IMR-90 (cell line): ENCODE data around the gene MGAT5B. TPM values are rescaled to one million over a fixed set of nuclear protein-coding genes. Genes with fewer than 3 reads are reported as not detected.

Experiments
- ATAC-seq: fragments of 200-7000 bp; cut with Tn5 transposase; 2 replicates; pipeline ENCODE4 v1.9.1; 2020; ENCODE audit warnings: low read depth, mild to moderate bottlenecking, moderate library complexity
- BruUV-seq: library from RNA; stranded (reverse); fragments of 400-500 nt; replicated peaks from 2 replicates; lab custom pipeline; 2021; lab: Mats Ljungman, UMichigan
- CTCF ChIA-PET: fragments of 300-600 bp; formaldehyde crosslinking; extraction: SDS; loops from one replicate; lab custom pipeline; 2021; ENCODE audit warnings: antibody characterized with exemption; lab: Yijun Ruan, JAX
- POLR2A ChIA-PET: fragments of 300-600 bp; sonication (Branson Sonifier 250); formaldehyde crosslinking; loops from one replicate; lab custom pipeline; 2022; ENCODE audit warnings: antibody characterized with exemption; ENCODE audit not compliant: unreplicated experiment; lab: Charles Lee
- DNase-seq: peaks from one replicate; pipeline ENCODE4 v3.0.0; 2013
- H2AFZ ChIP-seq: replicated peaks from 2 replicates; pipeline ENCODE3; 2013; ENCODE audit warnings: low read length, mild to moderate bottlenecking; ENCODE audit not compliant: poor library complexity
- H2AK5ac ChIP-seq: 2 replicates; pipeline ENCODE4 v1.6.1; 2013; ENCODE audit warnings: low read depth, low read length, inconsistent platforms
- H2AK9ac ChIP-seq: replicated peaks from 2 replicates; pipeline ENCODE3; 2013; ENCODE audit warnings: mild to moderate bottlenecking, low read depth, low read length, moderate library complexity; ENCODE audit not compliant: poor library complexity
- H2BK120ac ChIP-seq: 2 replicates; pipeline ENCODE4 v1.6.1; 2013; ENCODE audit warnings: low read depth, low read length, inconsistent platforms
- H2BK15ac ChIP-seq: 3 replicates; pipeline ENCODE4 v1.6.1; 2013; ENCODE audit warnings: low read depth, low read length, inconsistent platforms
- H2BK20ac ChIP-seq: 2 replicates; pipeline ENCODE4 v1.6.1; 2013; ENCODE audit warnings: low read depth, mild to moderate bottlenecking, inconsistent platforms, low read length, moderate library complexity
- H2BK5ac ChIP-seq: 2 replicates; pipeline ENCODE4 v1.6.1; 2013; ENCODE audit warnings: mild to moderate bottlenecking, low read depth, low read length, inconsistent platforms; ENCODE audit not compliant: poor library complexity, severe bottlenecking
- H3K14ac ChIP-seq: replicated peaks from 2 replicates; pipeline ENCODE4 v1.6.1; 2013; ENCODE audit warnings: low read depth, low read length, inconsistent platforms
- H3K18ac ChIP-seq: 2 replicates; pipeline ENCODE4 v1.6.1; 2013; ENCODE audit warnings: low read depth, low read length, control low read depth
- H3K23ac ChIP-seq: 2 replicates; pipeline ENCODE4 v1.6.1; 2013; ENCODE audit warnings: low read depth, low read length, inconsistent platforms
- H3K27ac ChIP-seq: 2 replicates; pipeline ENCODE4 v1.5.1; 2013; ENCODE audit warnings: mild to moderate bottlenecking, control low read depth, low read length; ENCODE audit not compliant: insufficient read depth
- H3K27me3 ChIP-seq: 2 replicates; pipeline ENCODE4 v1.6.1; 2013; ENCODE audit warnings: low read length; ENCODE audit not compliant: control insufficient read depth, insufficient read depth
- H3K36me3 ChIP-seq: 2 replicates; pipeline ENCODE4 v1.6.1; 2013; ENCODE audit warnings: low read length, mixed read lengths; ENCODE audit not compliant: control insufficient read depth, insufficient read depth
- H3K4ac ChIP-seq: 2 replicates; pipeline ENCODE4 v1.6.1; 2013; ENCODE audit warnings: low read depth, low read length, inconsistent platforms
- H3K4me1 ChIP-seq: 2 replicates; pipeline ENCODE4 v1.6.1; 2013; ENCODE audit warnings: low read length, mixed read lengths; ENCODE audit not compliant: control insufficient read depth, insufficient read depth
- H3K4me2 ChIP-seq: 2 replicates; pipeline ENCODE4 v1.6.1; 2013; ENCODE audit warnings: low read depth, mild to moderate bottlenecking, control low read depth, low read length, moderate library complexity
- H3K4me3 ChIP-seq: 2 replicates; pipeline ENCODE4 v1.5.1; 2013; ENCODE audit warnings: low read depth, mild to moderate bottlenecking, control low read depth, low read length, moderate library complexity; ENCODE audit not compliant: insufficient read depth
- H3K56ac ChIP-seq: 2 replicates; pipeline ENCODE4 v1.6.1; 2013; ENCODE audit warnings: low read length, inconsistent platforms; ENCODE audit not compliant: insufficient read depth; ENCODE audit errors: extremely low read depth
- H3K79me1 ChIP-seq, 2 experiments: 2 replicates each; pipeline ENCODE4 v1.6.1; 2013; ENCODE audit warnings: low read length in 2 of 2, inconsistent platforms in 1 of 2, low read depth in 1 of 2
- H3K9ac ChIP-seq: 2 replicates; pipeline ENCODE4 v1.6.1; 2013; ENCODE audit warnings: low read depth, low read length, control low read depth
- H3K9me1 ChIP-seq: 2 replicates; pipeline ENCODE4 v1.6.1; 2013; ENCODE audit warnings: low read length, inconsistent platforms; ENCODE audit not compliant: insufficient read depth
- H3K9me3 ChIP-seq: 2 replicates; pipeline ENCODE4 v1.6.1; 2013; ENCODE audit warnings: low read length; ENCODE audit not compliant: control insufficient read depth, insufficient read depth
- H4K20me1 ChIP-seq: 2 replicates; pipeline ENCODE4 v1.6.1; 2013; ENCODE audit warnings: low read length, inconsistent platforms; ENCODE audit not compliant: insufficient read depth
- H4K5ac ChIP-seq: 2 replicates; pipeline ENCODE4 v1.6.1; 2013; ENCODE audit warnings: mild to moderate bottlenecking, low read depth, low read length, control low read depth
- H4K8ac ChIP-seq, 2 experiments: 2 replicates each; pipeline ENCODE4 v1.6.1; 2013; ENCODE audit warnings: low read depth in 2 of 2, low read length in 2 of 2, control low read depth in 1 of 2, inconsistent platforms in 1 of 2
- H4K91ac ChIP-seq: 2 replicates; pipeline ENCODE4 v1.6.1; 2013; ENCODE audit warnings: low read depth, low read length, inconsistent platforms; ENCODE audit not compliant: insufficient read depth
- BHLHE40 ChIP-seq: fragments of 150-350 bp; IDR thresholded peaks from 2 replicates; pipeline ENCODE4 v1.6.1; 2016; ENCODE audit warnings: mild to moderate bottlenecking, low read depth, low read length
- CHD1 ChIP-seq: IDR thresholded peaks from 2 replicates; pipeline ENCODE4 v1.6.1; 2012; ENCODE audit warnings: low read depth, low read length, improper control_type of control experiment
- FOS ChIP-seq: fragments of 150-350 bp; IDR thresholded peaks from 2 replicates; pipeline ENCODE4 v1.6.1; 2016; ENCODE audit warnings: low read depth, low read length
- MAFK ChIP-seq: IDR thresholded peaks from 2 replicates; pipeline ENCODE4 v1.6.1; 2012; ENCODE audit warnings: low read depth, low read length, improper control_type of control experiment
- MAZ ChIP-seq: IDR thresholded peaks from 2 replicates; pipeline ENCODE4 v1.6.1; 2012; ENCODE audit warnings: low read depth, mild to moderate bottlenecking, low read length, improper control_type of control experiment, moderate library complexity, borderline replicate concordance
- MXI1 ChIP-seq: IDR thresholded peaks from 2 replicates; pipeline ENCODE4 v1.6.1; 2012; ENCODE audit warnings: low read depth, mild to moderate bottlenecking, low read length, moderate library complexity, borderline replicate concordance
- NFE2L2 ChIP-seq: fragments of 150-350 bp; IDR thresholded peaks from 2 replicates; pipeline ENCODE4 v1.6.1; 2016; ENCODE audit warnings: low read depth, mild to moderate bottlenecking, low read length
- SMC3 ChIP-seq: fragments of 150-350 bp; IDR thresholded peaks from 2 replicates; pipeline ENCODE4 v1.6.1; 2016; ENCODE audit warnings: low read depth, mild to moderate bottlenecking, antibody characterized with exemption, low read length, moderate library complexity
- WGBS, 2 experiments: methylation state at CpG; one replicate each; pipeline versions ENCODE4 v1.1.5 to v1.1.7; 2013; ENCODE audit warnings: missing lambda C conversion rate in 2 of 2; ENCODE audit not compliant: insufficient read length in 1 of 2; ENCODE audit errors: extremely low coverage in 2 of 2; 5-methylcytosine and 5-hydroxymethylcytosine counted together
- dilution Hi-C: fragments of 300-500 bp; cut with HindIII; formaldehyde crosslinking; loops from one replicate; pipeline ENCODE4 v1.14.3; 2018; ENCODE audit warnings: low sequenced_read_pairs; ENCODE audit not compliant: unreplicated experiment
- in situ Hi-C: fragments of 300-500 bp; cut with MboI; formaldehyde crosslinking; loops from 3 replicates; pipeline ENCODE4 v1.14.3; 2019; ENCODE audit warnings: low sequenced_read_pairs, inconsistent platforms, mixed read lengths
- intact Hi-C: fragments of 100-400 bp; cut with micrococcal nuclease; formaldehyde crosslinking; loops from 2 replicates; pipeline ENCODE4 v1.10.0; 2022
- polyA plus RNA-seq, 3 experiments: library from polyadenylated mRNA; depleted of rRNA; stranded (reverse); fragments of >200 nt; gene quantifications; 2 replicates each; pipeline ENCODE4 v1.2.3, GENCODE V29; 2012; ENCODE audit warnings: low replicate concordance in 1 of 3
- total RNA-seq: library from RNA; depleted of rRNA; stranded (reverse); fragments of >200 nt; gene quantifications from 2 replicates; pipeline ENCODE4 v1.2.3, GENCODE V29; 2012
- TF ChIP-seq, protein P1 (sequence below): fragments of 150-350 bp; IDR thresholded peaks from 2 replicates; pipeline ENCODE4 v1.6.1; 2016; ENCODE audit warnings: low read depth, mild to moderate bottlenecking, low read length, moderate library complexity, borderline replicate concordance

MGAT5B gene
- total and polyA plus RNA-seq, 2 of the 4 experiments (the other 2 are of a cell fraction) = 0.54 to 2.0 TPM

DNA sequence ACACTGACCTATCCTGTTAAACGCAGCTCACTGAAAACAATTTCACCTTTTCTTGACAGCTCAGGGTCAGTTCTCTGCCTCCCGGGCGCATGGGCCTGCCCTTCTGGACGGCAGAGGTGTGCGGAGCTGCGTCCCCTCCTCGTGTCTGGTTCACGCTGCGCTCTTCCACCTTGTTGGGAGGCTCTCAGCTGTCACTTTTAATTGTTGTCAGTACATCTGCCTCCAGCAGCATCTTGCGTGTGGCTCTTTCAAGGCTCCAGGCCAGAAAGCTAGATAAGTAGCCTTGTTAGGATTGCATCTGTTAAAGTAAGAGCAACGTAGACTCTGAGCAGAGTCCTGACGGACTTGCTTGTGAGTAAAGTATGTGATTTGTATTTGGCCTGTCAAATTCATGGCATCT is 59.4 kb downstream of the MGAT5B start:
- H4K91ac ChIP-seq = no peak overlapping the region
- no peak overlapping the region for H3K27ac ChIP-seq
- TF ChIP-seq BHLHE40 (no peak), NFE2L2 (no peak), MXI1 (no peak), FOS (no peak), CHD1 (no peak), MAZ (no peak), MAFK (no peak), SMC3 (no peak)
- TF ChIP-seq, protein P1, sequence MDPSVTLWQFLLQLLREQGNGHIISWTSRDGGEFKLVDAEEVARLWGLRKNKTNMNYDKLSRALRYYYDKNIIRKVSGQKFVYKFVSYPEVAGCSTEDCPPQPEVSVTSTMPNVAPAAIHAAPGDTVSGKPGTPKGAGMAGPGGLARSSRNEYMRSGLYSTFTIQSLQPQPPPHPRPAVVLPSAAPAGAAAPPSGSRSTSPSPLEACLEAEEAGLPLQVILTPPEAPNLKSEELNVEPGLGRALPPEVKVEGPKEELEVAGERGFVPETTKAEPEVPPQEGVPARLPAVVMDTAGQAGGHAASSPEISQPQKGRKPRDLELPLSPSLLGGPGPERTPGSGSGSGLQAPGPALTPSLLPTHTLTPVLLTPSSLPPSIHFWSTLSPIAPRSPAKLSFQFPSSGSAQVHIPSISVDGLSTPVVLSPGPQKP = no peak
- no peak overlapping the region for H3K18ac ChIP-seq
- dilution Hi-C loops = no loop called here
- no peak overlapping the region for H2AK9ac ChIP-seq
- H2AK5ac ChIP-seq = no peak overlapping the region
- no peaks in the 10 kb centered on the region for H3K4me1 ChIP-seq
- ChIA-PET CTCF (no interaction called here), POLR2A (no interaction called here)
- no peak overlapping the region for H3K56ac ChIP-seq
- in situ Hi-C loops = no loop called here
- no peak overlapping the region for H4K8ac ChIP-seq
- H2AFZ ChIP-seq = no peak overlapping the region
- no peak overlapping the region for H3K9ac ChIP-seq
- H3K27me3 ChIP-seq = peaks cover 5% of the 10 kb centered on the region
- H2BK20ac ChIP-seq = no peak overlapping the region
- no peak overlapping the region for H2BK15ac ChIP-seq
- no peak overlapping the region for H2BK120ac ChIP-seq
- no peaks in the 10 kb centered on the region for H3K9me3 ChIP-seq
- BruUV-seq = no TSS peak
- no peak overlapping the region for H3K23ac ChIP-seq
- H3K4me2 ChIP-seq = no peak overlapping the region
- intact Hi-C loops = no loop called here
- H3K4ac ChIP-seq = no peak overlapping the region
- no peak overlapping the region for H2BK5ac ChIP-seq
- H4K20me1 ChIP-seq = no peaks in the 10 kb centered on the region; the same call in 1 of the 2 replicates
- 70% methylated on average over 9 of the region's 12 CpGs; no CpG with 5 or more reads in 1 of the 2 experiments for WGBS, 2 experiments
- DNase-seq (no peak), ATAC-seq (no peak)
- no peaks in the 10 kb centered on the region for H3K36me3 ChIP-seq
- H3K4me3 ChIP-seq = no peak overlapping the region
- no peak overlapping the region for H4K5ac ChIP-seq
- no peaks in the 10 kb centered on the region for H3K79me1 ChIP-seq
- H3K14ac ChIP-seq = no peak overlapping the region
- no peaks in the 10 kb centered on the region for H3K9me1 ChIP-seq
